GM19452 (cell line): ENCODE measurements around the gene ZCCHC7.
"Not testable (repeated sequence)": the region's sequence is repeated elsewhere in the genome, so short reads cannot be mapped to it uniquely, and the experiment has no call there.

Experiments
- ATAC-seq: cut with Tn5 transposase; IDR thresholded peaks from one replicate; pipeline ENCODE4 v1.9.1; 2021; ENCODE audit not compliant: unreplicated experiment

ZCCHC7 gene

DNA sequence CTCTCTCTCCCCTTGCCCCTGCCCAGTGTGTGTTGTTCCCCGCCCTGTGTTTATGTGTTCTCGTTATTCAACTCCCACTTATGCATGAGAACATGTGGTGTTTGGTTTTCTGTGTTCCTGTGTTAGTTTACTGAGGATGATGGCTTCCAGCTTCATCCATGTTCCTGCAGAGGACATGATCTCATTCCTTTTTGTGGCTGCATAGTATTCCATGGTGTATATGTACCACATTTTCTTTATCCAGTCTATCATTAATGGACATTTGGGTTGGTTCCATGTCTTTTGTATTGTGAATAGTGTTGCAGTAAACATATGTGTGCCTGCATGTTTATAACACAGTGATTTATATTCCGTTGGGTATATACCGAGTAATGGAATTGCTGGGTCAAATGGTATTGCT lies 83.1 kb downstream of the ZCCHC7 start:
- not testable (repeated sequence) for ATAC-seq

DNA sequence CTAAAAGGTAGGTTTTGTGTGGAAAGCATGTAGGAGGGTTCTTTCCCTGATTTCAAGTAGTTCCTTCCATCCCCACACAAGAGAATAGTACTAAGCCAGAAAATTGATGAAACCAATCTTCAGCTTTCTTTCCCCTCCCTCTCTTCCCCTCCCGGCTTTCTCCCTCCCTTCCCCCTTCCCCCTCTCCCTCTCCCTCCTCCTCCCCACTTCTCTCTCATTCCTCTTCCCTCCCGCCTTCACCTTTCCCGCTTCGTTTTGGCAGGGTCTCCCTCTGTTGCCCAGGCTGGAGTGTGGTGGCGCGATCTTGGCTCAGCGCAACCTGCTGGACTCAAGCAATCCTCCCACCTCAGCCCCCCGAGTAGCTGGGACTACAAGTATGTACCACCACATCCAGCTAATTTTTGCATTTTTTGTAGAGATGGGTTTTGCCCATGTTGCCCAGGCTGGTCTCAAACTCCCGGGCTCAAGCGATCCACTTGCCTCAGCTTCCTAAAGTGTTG lies 85.8 kb downstream of the ZCCHC7 start:
- no peak for ATAC-seq

DNA sequence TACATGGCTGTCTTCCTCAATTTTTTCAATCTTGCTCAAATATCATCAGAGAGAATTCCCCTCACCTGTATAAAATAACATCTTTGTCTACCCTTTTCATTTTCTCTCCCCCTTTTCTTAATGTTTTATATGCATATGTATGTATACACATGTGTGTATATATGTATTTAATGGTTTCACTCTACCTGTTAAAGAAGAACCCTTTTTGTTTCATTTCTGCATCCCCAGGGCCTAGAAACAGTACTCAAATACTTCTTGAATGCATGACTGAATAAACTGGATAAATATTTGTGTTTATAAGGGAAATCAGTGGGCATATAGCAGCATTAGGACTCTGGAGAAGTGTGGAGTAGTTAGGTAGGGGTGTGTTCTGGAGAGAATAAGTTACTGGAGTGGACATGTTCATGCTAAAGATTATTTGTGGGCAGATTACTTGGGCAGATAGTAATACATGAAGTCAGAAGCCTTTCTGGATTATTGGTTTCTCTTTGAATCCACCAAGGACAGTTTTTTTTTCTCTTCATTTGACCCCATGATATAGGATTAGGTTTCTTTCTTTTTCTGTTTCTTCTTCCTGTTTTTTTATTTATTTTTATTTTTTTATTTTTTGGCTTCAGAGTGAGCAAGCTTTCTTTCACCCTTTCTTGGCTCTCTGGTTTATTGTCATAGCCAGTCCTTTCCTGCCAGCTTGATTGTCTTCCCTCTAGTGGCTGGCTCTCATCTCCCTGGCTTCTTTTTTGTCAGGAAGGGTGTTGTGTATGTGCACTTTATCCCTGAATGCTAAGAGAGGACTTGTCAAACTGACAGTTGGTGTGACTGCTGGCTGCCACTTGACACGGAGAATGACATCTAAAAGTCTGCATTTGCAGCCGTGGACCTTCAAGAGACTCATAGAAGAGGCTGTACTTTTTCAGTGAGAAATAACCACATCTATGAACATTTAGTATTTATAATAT lies 89.3 kb downstream of the ZCCHC7 start:
- no peak for ATAC-seq

DNA sequence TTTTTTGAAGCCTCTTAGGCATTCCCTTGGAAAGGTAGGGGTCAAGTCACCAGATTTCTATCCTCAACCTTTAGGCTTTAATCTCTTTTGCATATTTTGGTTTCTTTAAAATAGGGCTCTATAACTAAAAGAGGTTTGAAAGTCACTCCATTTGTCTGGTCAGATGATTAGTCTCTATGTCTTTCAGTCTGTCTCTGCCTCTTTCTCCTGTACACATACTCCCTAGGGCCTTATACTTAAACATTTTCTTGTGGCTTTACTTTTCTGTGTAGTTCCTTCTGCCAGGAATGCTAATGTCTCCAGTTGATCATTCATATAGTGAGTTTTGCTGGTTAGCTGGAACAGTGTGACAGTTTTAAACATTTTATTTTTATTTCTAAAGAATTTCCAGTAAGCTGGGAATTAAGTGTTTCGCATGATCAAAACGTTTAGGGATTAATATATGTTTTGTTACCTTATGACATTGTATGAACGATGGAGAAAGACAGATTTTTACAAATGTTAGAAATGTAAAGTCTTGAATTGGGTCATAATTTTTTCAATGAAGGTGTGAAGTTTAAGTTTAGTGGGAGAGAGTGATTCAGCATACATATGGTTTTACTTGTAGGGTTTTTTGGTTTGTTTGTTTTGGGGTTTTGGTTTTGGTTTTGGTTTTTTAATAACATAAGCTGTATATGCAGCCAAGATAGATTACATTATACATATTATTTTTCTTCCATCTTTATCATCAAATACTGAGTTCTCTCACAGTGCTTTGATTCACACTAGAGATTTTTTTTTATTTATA lies 90.6 kb downstream of the ZCCHC7 start:
- peak; percentile 45 for ATAC-seq

DNA sequence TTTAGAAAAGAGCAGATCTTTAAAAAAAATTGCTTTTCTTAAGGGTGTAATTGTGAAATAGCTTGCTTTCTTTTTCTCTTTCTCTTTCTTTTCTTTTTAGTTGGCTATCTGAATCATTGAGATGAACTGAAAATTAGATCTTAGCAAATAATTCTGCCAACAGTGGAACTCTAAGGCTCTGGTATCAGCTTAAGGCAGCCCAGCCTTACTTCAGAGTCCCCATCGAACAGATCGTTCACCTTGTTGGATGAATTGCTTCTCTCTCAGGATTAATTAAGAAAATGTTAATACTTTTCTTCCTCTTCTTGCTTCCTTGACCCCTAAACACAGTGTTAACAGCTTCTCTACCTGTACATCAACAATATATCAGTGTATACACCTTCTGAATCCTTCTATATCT lies 92.1 kb downstream of the ZCCHC7 start:
- ATAC-seq = no peak

DNA sequence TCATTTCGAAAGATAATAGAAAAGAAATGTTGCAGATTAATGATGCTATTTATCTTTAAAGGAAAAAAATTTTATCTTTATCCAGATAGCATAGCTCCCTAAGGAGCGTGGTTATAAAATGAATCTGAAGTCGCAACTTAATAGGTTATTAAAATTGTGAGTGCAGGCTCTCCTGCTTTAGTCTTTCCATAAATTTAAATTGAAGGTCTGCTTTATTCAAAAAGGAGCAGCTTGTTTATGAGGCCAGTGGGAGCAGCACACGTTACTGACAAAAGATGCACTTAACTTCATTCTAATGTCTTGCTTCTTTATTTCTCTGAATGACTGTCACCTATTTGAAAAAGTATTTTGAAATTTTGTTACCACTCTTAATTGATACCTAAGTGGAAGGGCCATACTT lies 95.0 kb downstream of the ZCCHC7 start:
- no peak for ATAC-seq

DNA sequence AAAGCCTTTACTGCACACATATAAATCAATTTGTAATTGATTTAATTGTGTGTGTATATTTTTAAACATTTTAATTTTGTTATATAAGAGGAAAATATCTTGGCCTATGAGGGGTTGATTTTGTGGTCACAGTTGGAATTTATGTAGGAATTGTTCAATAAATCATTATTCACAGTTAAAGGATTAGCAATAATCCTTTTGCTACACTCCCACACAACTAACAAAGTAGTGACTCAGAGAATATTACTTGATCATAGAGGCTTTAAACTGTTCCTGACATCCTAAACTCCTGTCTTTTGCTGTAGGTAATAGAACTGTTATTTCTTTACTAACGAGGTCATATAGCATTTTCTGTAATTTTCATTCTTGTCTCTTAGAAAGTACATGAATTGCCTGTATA lies 95.5 kb downstream of the ZCCHC7 start:
- ATAC-seq = no peak

DNA sequence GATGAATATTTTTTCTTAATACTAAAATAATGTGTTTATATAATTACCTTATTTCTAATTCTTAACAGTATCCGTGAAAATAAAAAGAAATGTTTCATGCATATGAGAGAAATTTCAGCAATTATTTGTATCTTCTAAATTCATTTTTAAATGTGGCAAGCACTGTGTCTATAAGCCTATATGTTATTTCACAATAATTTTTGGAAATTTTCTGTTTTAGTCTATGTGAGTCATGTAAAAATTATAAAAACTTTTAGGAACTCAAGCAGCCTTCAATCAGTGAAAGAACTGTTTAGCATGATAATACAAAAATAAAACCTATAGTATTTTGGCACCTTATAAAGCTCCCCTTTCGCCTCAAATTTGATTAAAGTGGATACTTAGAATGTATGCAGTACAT lies 96.8 kb downstream of the ZCCHC7 start:
- no peak for ATAC-seq

DNA sequence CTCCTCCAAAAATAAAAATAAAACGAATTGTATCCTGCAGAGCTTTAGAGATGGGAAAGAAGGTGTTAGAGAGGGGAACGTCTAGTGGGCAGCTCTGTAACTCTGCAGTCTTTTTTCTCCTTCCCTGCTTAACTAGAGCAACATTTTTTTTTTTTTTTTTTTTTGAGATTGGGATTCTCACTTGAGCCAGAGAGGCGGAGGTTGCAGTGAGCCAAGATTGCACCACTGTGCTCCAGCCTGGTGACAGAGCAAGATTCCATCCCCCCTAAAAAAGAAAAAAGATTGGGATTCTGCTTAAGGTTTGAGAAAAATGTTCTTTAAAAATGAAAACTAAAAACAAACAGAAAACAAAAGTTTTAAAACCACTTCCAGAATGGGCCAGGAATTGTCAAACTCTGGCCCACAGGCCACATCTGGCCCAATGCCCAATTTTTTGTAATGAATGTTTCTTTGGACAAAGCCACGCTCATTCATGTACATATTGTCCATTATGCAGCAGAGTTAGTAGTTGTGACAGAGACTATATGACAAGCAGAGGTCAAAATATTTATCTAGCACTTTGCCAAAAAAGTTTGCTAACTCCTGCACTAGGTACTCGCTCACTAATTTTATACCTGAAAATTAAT lies 98.5 kb downstream of the ZCCHC7 start:
- ATAC-seq = no peak

DNA sequence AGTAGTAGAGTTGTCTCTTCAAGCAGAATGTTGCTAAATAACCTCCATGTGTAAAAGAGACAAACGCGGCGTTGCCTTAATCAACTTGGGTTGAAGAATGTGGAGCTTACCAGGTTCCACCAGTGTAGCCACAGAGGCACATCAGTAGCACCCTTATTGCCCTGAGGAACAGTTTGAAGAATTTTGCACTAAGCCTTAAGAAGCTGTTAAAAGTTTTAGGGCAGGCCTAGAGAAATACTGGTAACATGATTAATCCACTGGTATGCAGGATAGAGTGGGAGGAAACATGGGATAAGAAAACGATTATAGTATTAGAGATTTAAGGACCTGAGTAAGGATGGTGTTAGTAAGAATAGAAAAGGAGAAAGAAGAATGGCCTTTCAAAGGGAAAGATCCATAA lies 100.6 kb downstream of the ZCCHC7 start:
- no peak for ATAC-seq

DNA sequence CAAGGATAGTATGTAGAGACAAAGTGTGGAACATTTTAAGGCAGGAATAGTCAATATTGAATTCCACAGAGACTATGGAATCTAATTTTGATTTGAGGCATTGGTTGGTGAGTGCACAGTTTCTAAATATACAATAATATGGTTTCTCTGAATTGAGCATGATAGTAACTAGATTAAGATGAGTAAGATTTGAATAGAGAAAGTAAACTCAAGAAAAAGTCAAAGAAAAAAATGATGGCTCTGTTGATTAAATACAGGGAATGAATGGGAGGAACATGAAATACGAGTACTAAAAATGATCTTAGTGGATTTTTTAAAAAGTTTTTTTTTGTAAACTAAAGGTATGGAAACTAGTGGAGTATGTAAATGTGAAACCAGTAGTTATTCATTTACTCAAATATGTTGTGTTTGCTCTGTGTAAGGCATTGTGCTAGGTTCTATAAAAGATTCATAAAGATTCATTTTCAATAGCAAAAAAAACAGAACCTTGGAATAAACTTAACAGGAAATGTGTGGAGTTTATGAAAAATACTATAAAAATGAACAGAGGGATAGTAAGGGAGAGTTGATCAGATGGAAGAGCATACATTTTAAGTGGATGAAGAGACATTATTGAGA lies 101.2 kb downstream of the ZCCHC7 start:
- ATAC-seq = peak; percentile 67

DNA sequence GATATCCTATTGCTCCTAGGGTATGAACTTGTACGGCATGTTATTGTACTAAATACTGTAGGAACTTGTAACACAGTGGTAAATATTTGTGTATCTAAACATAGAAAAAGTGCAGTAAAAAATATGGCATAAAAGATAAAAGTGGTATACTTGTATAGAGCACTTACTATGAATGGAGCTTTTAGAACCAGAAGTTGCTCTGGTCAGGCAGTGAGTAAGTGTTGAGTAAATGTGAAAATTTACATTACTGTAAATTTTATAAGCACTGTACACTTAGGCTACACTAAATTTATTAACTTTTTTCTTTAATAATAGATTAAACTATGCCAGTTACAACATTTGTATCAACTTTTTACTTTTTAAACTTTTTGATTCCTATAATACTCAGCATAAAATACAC lies 109.1 kb downstream of the ZCCHC7 start:
- no peak for ATAC-seq

DNA sequence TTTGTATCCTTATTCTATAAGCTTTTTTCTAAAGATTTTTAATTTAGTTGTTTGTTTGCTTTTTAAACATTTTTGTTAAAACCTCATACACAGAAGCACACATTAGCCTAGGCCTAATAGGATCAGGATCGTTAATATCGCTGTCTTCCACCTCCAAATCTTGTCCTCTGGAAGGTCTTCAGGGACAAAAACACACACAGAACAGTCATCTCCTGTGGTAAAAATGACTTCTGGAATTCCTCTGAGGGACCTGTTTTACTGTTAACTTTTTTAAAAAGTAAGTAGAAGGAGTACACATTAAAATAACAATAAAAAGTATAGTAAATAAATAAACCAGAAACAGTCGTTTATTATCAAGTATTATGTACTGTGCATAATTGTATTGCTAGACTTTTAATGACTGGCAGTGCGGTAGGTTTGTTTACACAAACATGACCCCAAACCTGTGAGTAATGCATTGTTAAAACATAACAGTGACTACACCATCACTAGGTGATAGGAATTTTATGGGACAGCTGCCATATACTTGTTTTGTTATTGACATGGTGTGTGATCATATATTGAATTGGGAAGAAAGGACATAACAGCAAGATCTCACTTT lies 109.6 kb downstream of the ZCCHC7 start:
- no peak for ATAC-seq

DNA sequence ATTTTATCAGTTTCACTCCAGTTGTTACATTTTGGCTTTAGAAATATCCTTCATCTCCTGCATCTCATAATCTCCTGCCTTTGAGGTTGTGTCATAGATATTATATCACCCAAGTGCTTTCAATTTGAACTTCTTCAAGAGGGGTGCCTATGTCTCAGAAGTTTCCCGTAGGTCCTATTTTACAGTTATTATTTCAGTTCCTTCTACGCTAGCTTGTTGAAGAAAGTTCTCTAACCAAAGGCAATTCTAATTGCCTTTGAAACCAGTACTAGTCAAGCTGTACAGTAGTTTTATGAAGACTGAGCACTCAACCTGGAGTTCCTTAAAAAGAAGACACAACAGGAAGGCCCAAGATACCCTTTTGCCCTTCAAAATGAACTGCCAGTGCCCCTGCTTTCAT lies 116.4 kb downstream of the ZCCHC7 start:
- no peak for ATAC-seq

DNA sequence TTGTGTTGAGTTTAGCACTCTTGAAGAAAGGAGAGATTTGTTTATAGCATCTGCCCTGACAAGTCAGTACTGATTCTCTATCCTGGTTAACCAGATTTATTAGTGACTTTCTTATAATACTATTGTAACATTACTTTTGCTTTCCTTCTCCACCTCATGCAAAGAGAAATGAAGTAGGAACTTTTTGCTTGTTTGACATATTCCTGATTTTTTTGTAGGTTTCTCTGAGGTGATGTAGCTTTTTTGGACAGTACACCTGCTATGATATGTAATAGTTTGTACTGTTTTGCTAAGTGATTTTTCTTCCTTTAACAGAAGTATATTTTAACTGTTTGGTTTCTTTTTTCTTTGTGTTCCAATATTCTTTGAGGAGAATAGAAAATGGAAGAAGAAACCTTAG lies 117.7 kb downstream of the ZCCHC7 start:
- no peak for ATAC-seq

DNA sequence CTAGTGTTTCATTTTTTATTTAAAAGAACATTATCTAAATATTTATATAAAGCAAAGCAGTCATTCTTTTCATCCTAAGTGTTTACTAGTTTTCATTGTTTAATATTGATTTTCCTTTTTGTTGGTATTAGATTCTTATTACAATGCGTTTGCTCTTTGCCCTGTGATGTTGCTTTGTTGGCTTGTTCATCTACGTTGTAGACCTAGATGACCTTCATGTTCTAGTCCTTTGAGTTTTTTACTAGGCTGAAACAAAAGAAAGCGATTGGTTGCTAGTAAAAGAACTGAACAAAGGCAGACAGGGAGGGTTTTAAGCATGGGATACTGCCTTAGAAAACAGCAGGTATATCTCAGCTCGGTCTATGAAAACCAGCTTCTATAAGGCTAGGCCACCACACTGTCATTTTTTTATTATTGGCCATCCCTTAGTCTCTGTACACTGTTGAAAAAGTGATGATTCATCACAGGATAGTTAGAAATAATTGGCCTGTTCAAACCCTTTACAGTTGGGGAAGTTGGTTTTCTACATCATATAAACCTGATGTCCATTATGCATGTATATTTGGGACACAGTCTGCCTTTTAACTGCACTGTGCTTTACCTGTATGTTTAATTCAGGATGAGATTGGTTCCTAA lies 119.0 kb downstream of the ZCCHC7 start:
- ATAC-seq = no peak

DNA sequence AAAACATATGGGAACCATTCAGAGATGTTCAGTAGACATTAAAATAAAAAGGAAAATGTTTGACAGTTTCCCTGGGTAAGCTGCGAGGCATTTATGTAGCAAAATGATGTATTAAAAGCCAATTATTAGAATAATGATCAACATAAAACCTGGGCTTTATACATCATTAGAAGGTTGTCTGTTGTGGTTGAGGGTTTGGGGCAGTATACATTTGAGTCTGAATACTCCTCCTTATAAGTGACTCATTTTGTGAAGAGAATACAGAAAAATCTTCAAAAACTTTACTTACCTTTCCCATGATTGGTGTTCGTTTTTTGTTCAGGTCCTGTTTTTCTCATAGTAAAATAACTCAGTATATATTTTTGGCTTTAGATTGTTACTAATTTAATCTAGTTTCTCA lies 119.5 kb downstream of the ZCCHC7 start:
- no peak for ATAC-seq

DNA sequence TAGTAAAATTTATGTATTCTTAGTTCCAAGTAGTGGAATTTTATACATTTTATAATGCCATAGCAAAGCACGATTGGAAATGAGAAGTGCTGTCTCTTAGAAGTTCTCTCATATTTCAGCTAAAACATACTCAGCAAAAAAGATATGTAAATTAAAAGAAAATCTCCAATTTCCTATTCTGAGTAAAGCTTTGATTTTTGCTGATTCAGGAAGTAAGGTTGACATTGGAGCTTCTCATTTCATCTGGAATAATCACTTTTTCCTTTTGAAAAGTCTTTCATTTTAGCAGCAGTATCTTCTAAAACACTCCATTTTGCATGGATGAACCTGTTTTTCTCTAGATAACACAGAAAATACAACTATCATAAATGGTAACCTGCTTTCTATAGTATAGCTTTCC lies 121.0 kb downstream of the ZCCHC7 start:
- ATAC-seq = no peak

DNA sequence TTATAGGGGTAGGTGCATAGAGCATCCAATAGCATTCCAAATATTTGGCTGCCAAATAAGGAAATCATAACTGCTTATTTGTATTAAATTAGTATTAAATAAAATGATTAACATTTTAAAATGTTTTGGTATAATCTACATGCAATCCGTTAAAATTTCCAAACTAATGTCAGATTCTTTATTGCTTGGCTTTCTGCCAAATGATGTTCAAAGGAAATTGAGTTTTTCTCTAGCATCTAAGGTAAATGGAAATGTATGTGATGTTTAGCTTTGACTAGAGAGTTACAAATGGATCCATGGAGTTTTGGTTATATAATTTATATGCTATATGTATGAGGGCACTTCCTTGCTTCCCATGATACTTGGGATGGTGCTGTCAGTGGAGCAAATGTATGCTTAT lies 121.7 kb downstream of the ZCCHC7 start:
- no peak for ATAC-seq
